ENCODE data around the gene TXNIP. TPM values are rescaled to one million over a fixed set of nuclear protein-coding genes. Genes with fewer than 3 reads are reported as not detected.

TXNIP gene
- total RNA-seq, 1 experiment from 2014 or later, result 23.2 TPM

DNA sequence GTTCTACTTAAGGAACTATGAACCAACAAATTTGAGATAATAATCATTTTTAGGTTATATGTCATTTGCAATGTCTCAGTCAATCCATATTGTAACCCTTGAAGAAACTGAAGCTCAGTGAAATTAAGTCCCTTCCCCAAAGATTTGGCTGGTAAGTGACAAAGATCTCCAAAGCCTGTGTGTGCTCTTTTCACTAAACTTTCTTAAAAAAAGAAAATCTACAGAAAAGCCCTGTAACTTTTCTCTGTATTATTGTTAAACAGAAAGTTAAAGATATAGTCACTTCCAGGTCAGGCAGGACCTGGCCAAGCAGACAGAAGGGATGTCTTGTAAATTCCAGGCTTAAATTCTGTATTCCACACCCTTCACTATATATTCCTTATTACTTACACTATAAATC is 40.0 kb downstream of the TXNIP start:
- Histone ChIP-seq H3K79me2 (ENCODE audit: insufficient read depth, low read length) (no peaks in the 10 kb centered on the region), H3K9ac (ENCODE audit: extremely low read depth, insufficient read length, low read length) (no peak overlapping the region), H3K4ac (ENCODE audit: low read depth, low read length) (no peak overlapping the region), H4K20me1 (ENCODE audit: control insufficient read depth, insufficient read depth, insufficient read length) (no peaks in the 10 kb centered on the region), H2BK20ac (ENCODE audit: low read depth, low read length, poor library complexity, severe bottlenecking) (no peak overlapping the region), H2BK5ac (ENCODE audit: insufficient read length, low read length) (no peak overlapping the region), H3K27ac (ENCODE audit: insufficient read length, low read depth, low read length) (no peak overlapping the region), H2BK15ac (ENCODE audit: low read depth, low read length) (no peak overlapping the region), H2BK120ac (ENCODE audit: low read depth, low read length, poor library complexity, severe bottlenecking) (no peak overlapping the region), H3T11ph (ENCODE audit: low read length) (no peak overlapping the region), H3K14ac (ENCODE audit: insufficient read depth, low read length) (no peak overlapping the region), H4K8ac (replicated peaks; ENCODE audit: insufficient read length, low read depth, low read length) (no peak overlapping the region), H2BK12ac (ENCODE audit: insufficient read length, low read depth, low read length) (no peak overlapping the region), H3K56ac (ENCODE audit: insufficient read length, low read depth, low read length) (no peak overlapping the region), H4K5ac (ENCODE audit: insufficient read length, low read depth, low read length) (no peak overlapping the region), H3K4me2 (ENCODE audit: insufficient read depth, insufficient read length, low read length) (no peak overlapping the region), H2AK5ac (ENCODE audit: insufficient read length, low read length) (no peak overlapping the region), H3K27me3 (ENCODE audit: insufficient read depth, low read length) (peaks cover 21% of the 10 kb centered on the region; the same call in 1 of the 2 replicates), H3K9me3 (ENCODE audit: control insufficient read depth, low read depth, low read length) (no peaks in the 10 kb centered on the region), H3K23ac (ENCODE audit: insufficient read length, low read depth, low read length) (no peak overlapping the region), H2AFZ (ENCODE audit: low read length) (no peak overlapping the region), H3K4me1 (ENCODE audit: insufficient read depth, low read length) (no peaks in the 10 kb centered on the region; the same call in 1 of the 2 replicates), H3K79me1 (ENCODE audit: insufficient read depth, low read depth, low read length, poor library complexity, severe bottlenecking) (no peaks in the 10 kb centered on the region), H3K23me2 (ENCODE audit: insufficient read length, low read depth, low read length, poor library complexity, severe bottlenecking) (peaks cover 14% of the 10 kb centered on the region), H3K18ac (ENCODE audit: insufficient read length, low read depth, low read length) (no peak overlapping the region), H4K91ac (ENCODE audit: insufficient read length, low read depth, low read length) (no peak overlapping the region)
- Mint-ChIP-seq H3K4me1 (peaks cover 22% of the 10 kb centered on the region in 2 experiments), H3K9me3 (no peaks in the 10 kb centered on the region), H3K27ac (no peak overlapping the region), H3K27me3 (ENCODE audit: low read depth) (peaks cover 54% of the 10 kb centered on the region), H3K36me3 (ENCODE audit: insufficient read depth in 1 of 3, low read depth in 3 of 3) (no peaks in the 10 kb centered on the region), H3K4me3 (peak overlapping the region in 1 of 2 experiments; percentile 82; a peak in 4 of 5 replicates)
- TF ChIP-seq, protein P1, sequence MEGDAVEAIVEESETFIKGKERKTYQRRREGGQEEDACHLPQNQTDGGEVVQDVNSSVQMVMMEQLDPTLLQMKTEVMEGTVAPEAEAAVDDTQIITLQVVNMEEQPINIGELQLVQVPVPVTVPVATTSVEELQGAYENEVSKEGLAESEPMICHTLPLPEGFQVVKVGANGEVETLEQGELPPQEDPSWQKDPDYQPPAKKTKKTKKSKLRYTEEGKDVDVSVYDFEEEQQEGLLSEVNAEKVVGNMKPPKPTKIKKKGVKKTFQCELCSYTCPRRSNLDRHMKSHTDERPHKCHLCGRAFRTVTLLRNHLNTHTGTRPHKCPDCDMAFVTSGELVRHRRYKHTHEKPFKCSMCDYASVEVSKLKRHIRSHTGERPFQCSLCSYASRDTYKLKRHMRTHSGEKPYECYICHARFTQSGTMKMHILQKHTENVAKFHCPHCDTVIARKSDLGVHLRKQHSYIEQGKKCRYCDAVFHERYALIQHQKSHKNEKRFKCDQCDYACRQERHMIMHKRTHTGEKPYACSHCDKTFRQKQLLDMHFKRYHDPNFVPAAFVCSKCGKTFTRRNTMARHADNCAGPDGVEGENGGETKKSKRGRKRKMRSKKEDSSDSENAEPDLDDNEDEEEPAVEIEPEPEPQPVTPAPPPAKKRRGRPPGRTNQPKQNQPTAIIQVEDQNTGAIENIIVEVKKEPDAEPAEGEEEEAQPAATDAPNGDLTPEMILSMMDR (conservative IDR thresholded peaks at IDR 0.05), result no peak
- no peak for DNase-seq

All from H9 (cell line).